NCI-H748 (cell line): ENCODE data around the gene ADGRF5.
"Not testable (repeated sequence)": the region's sequence is repeated elsewhere in the genome, so short reads cannot be mapped to it uniquely, and the experiment has no call there.

Experiments used
- DNase-seq: peaks from one replicate; lab custom pipeline; 2025; ENCODE audit not compliant: unreplicated experiment; lab: John Stamatoyannopoulos, UW

Gene ADGRF5

DNA sequence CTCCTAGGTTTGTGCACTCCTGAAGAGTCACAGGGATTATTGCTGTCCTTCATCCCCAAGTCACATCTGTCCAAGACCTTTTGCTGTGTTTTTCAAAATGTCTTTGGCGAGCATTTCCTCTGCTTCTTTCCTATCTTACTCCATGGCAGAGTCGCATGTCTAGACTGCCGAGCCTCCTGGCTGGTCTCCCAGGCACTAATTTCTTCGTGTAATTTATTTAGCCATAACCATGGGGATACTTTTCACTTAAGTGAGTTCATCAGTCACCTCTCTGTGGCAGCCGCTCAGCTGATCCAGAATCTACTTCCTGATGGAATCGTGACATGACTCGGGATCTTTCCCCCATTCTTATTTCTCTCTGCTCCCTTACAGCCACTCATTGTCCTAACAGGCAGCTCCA is 25.8 kb downstream of the ADGRF5 start:
- DNase-seq, result no peak

DNA sequence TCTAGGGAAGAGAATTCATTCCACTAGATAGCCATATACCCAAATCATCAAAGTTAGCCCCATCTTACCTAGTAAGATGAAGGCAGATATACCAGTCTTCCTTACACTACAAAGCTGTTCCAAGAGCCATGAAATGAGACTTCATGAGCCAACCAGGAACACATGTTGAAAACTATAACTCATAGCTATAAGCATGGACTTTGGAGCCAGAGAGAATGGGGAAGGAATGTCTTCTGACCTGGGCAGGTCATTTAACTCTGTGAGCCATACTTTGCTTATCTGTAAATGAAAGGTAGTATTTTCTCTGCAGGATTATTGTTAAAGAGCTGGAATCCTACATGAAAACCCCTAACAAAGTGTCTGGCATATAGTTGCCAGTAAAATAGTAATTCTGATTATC is 27.3 kb downstream of the ADGRF5 start:
- DNase-seq, result no peak

GRCh38 chr6:46893648-46894047 is 28.1 kb downstream of the ADGRF5 start:
- no peak for DNase-seq

DNA sequence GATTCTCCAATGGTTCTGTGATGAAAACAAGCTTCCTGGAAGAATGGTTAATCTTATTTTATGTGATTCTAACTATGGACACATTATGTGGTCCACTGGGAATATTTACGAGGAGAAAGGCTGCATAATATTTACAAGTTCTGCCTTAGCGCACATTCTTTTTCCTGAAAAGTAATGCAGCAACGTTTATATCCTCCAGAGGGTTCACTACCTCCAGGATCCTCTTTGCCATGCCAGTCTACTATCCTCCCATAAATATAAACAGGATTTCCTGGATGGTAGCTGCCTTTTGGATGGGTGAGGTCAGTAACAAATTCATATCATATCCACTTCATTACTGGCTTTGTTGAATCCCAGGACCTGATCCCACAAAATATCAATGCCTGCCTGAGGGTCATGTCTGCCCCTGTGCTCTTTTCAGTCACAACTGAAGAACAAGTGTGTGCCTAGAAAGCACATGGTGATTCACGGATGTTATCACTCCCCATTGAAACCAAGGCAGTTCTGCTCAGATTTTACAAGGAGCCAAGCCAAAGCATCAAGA is 30.4 kb downstream of the ADGRF5 start:
- DNase-seq, result no peak

DNA sequence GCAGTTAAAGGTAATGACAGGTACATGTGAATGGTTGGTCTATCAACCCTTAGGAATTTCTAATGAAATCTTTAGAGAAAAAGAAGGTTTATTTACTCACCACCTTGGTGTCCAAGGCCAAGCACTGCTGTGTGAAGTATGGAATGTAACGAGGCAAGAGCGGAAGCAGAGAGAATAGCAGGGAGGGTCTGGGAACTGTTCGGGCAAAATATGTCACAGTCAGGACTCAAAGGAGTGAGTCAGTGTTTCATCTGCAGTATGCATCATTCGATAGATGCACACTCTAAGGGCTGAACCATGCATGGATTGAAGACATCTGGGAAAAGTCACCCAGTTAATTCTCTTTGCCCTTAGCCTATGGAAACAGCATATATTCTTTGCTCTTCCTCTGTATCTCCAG is 33.2 kb downstream of the ADGRF5 start:
- DNase-seq, result no peak

DNA sequence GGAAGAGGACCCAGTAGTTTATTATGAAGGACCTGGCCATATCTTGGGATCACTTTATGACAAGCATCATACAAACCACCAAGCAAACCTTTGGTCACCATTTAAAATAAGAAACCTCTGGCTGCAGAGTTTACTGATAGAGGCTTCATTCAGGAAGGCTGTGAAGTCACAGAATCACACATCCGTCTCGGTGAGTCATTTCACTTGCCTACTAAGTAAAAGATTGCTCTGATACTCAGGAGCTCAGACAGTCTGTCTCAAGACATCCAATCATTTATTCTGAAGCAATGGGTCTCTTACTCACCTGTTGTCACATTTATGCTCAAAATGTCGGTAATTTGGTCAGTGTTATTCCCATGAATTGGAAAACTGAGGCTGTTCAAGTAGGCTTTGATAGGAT is 33.7 kb downstream of the ADGRF5 start:
- no peak for DNase-seq

DNA sequence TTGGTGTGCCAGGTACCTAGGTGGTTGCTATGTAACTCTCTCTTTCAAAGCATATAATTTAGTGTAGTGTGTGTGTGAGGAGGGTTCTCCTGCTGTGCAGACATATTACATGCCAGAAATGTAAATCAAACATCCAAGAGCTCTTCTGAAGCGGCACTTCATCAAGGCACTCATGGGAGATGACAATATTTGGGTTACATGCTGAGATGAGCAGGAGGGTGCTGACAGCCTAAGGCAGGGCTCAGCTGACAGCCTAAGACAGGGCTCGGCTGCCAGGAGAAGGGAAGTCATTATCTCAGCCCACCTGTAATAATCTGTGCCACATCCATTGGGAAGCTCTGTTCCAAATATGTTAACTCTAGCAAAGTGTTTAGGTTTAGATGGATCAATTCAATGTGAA is 39.1 kb downstream of the ADGRF5 start:
- DNase-seq, result peak; percentile 96

- DNase-seq, result no peak
Observed at GRCh38 chr6:46879003-46879402, 42.7 kb downstream of the ADGRF5 start.

DNA sequence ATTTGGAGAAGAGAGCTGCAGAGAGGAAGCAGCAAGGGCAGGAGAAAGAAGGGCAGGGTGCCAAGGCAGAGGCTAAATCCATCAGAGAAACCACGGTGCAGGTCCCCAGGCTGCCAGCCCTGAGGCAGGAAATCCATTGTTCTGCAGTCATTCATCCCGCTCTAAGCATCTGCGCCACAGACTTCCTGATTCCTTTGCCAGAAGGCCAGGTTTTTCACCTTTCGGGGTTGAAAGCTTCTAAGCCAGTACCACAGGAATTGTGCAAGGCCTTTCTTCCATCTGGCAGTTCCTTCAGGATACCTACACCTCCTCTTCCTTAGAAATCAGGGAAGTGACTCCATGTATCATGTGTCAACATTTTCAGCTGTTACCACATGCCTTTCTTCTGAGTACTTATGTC is 45.6 kb downstream of the ADGRF5 start:
- peak; percentile 77 for DNase-seq

GRCh38 chr6:46867411-46867810 is 54.3 kb downstream of the ADGRF5 start:
- DNase-seq, result no peak

DNA sequence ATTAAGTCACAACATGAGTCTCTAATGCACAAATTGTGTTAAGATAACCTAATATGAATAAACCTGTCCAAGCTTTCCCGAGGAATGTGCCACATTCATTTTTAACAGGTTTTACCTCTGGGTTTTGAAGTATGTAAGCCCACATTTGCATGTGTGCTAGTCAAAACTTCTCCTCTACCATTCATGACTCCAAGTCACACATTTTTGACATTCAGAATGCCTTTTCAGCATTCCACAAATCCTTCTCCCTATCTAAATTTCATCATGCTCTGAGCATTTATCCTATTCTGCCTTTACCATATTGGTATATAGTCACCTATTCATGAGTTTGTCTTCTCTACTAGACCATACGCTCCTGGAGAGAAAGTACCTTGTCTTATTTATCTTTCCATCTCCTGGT is 56.5 kb downstream of the ADGRF5 start:
- DNase-seq, result no peak

DNA sequence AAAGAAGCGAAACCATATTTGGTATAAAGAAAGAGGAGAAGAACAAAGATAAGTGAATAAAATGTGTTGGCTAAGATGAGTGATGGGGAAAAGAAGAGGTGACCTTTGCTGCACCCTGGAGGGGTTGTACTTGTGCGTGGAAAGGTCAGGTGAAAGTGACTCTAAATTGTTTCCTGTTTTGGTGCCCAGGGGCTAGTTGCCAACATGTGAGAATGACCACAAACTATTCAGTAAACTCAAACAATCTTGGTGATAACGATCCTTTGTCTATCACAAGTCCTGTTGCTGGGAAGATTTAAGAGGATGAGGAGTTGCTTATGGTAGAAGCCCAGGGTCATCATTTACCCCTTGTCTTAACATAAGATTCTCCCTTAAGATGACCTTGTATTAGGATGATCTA is 57.9 kb downstream of the ADGRF5 start:
- no peak for DNase-seq

DNA sequence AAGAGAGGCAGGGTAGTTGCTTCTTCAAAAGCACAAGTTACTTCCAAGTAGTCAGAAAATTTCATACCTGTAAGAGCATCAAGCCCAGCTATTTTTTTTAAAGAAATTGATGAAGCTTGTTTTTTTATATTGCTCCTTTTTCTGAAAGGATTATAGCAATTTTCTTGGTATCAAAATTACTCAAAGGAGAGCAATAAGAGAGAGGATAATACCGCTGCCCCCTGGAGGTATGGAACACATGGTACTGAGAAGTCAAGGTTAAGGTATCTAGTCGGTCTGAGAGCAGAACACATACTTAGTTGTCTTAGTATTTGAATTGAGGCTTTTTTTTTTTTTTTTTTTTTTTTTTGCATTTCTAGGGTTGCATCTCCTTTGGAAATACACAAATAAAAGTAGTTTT is 59.4 kb downstream of the ADGRF5 start:
- DNase-seq, result no peak

- peak; percentile 27 for DNase-seq
Observed at GRCh38 chr6:46855966-46856365, 65.8 kb downstream of the ADGRF5 start.

DNA sequence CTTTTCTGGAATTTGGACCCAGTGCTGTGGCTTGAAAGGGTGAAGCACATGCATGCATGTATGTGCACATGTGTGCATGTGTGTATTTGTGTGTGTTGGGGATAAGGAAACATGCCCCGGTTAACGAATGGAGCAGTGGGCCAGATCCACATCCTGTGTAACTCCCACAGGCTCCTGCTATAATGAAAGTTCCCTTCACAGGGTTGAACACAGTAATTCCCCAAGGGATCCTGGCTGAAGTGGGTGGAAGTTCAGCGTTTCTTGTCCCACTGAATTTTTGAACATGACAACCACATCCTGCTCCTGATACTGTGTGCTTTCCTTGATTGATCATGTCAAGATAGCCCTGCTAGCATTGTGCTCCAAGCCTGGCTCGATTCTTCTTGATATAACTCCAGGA is 70.2 kb downstream of the ADGRF5 start:
- DNase-seq, result not testable (repeated sequence)

- no peak for DNase-seq
Observed at GRCh38 chr6:46850792-46851191, 70.9 kb downstream of the ADGRF5 start.

DNA sequence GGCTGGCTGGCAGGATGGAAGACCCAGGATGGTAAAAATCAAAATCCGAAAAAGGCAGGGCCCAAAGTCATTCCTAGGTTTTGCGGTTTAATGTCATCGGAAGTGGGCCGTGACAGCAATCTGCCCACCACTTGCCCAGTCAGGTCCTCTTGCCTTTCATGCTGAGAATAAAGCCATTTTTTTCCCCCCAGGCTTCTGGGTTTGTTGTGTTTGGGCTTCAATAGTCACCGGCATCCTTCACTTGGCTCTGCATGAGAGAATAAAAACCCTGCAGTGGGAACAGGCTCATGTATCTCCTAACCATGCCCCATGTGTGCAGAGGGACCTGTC is 72.4 kb downstream of the ADGRF5 start:
- no peak for DNase-seq

DNA sequence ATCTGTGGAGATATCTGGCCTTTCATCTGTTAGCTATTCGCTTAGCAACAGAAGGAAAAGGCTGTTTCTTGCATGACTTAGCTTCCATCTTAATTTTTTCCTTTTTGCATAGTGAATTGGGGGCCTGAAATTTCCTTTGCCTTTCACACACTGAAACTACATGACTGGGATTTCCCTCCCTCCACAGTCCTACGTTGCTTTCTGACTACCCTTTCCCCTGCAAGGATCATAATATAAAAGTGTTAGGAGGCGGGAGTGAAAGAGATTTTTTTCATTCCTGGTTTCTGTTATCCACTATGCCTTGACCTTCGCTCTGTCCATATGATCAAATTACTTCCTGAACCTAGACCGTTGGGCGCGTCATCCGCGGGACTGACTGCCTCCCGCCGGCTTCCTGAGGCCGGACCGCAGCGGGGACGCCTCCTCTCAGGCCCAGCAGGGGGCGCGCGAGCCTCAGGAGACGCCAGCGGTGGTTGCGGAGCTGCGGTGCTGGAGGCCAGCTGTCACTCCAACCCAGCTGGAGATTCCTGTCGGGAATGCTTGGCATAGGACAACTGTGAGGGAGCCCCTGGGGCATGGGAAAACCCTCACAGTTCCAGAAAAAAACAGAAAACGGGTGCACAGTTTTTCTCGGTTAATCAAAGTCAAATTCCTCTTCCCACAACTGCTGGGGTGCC is 72.9 kb downstream of the ADGRF5 start:
- DNase-seq, result peak; percentile 87

DNA sequence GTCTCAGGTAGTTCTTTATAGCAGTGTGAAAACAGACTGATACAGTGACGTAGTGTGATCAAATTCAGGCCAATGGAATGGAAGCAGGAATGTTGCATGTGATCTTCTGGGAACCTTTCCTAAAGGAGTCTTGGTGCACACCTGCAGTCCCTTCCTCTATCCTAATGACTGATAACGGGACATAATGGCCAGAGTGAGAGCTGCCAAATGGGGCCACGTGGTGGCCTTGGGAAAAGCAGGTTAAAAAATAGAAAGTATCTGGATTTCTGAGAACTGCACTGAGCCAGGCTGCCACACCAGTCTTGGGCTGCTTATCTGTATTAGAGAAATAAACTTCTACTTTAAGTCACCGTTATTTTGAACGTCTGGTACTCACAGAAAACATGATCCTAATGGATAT is 76.6 kb downstream of the ADGRF5 start:
- DNase-seq, result no peak

- DNase-seq, result not testable (repeated sequence)
Observed at GRCh38 chr6:46842252-46842846, 79.4 kb downstream of the ADGRF5 start.

DNA sequence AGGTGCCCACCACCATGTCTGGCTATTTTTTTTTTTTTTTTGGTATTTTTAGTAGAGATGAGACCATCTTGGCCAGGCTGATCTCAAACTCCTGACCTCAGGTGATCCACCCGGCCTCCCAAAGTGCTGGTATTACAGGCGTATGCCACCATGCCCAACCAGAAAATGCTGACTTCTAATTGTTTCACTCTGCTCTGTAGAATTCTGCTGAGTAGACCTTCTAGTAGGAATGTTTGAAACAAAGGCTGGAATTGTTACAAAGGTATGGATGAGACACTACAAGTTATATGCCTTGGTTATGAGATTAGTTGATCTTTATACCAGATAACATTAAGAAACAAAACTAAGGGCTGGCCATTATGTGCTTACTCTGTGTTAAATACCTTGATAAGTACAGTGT is 83.7 kb downstream of the ADGRF5 start:
- no peak for DNase-seq

DNA sequence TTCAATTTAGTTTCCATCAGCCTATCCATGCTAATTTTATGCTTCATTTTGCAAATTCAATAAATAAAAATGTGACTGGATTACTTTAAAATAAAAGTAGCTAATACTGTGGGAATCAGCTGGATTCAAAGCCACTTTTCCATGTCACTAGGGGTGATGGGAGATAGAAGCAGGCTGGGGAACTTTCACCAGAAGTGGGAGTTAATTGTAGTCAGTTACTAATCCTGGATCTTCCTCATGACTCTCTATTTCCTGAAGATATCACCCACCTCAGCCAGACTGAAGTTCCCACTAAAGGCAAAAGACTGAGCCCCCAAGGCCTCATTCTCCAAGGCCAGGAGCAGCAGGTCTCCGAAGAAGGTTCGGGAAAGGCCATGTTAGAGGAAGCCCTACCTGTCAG is 86.7 kb downstream of the ADGRF5 start:
- DNase-seq, result not testable (repeated sequence)
